ENCODE data around the gene INPP5B. TPM values are rescaled to one million over a fixed set of nuclear protein-coding genes. Genes with fewer than 3 reads are reported as not detected.

INPP5B gene
- total and polyA plus RNA-seq, 9 of the 15 experiments (the other 6 are each of a cell fraction or from before 2014, with no cell fraction given), result 14.1 to 28.7 (median 20.9) TPM

- TF ChIP-seq NKRF (IDR thresholded peaks at IDR 0.05; ENCODE audit: borderline replicate concordance) (no peak), NR0B1 (IDR thresholded peaks at IDR 0.05; ENCODE audit: partially characterized antibody) (no peak), NR3C1 (CRISPR knock-in tag; IDR thresholded peaks at IDR 0.05) (no peak), RERE (CRISPR knock-in tag; IDR thresholded peaks at IDR 0.05; ENCODE audit: borderline replicate concordance) (no peak), SRSF7 (optimal IDR thresholded peaks at IDR 0.05; ENCODE audit: low read depth, low read length) (no peak), BMI1 (IDR thresholded peaks at IDR 0.05; ENCODE audit: low read length) (no peak), DACH1 (IDR thresholded peaks at IDR 0.05; ENCODE audit: partially characterized antibody) (no peak), SRF (CRISPR knock-in tag; IDR thresholded peaks at IDR 0.05) (no peak), ZNF280B (CRISPR knock-in tag; IDR thresholded peaks at IDR 0.05) (no peak)
Observed at GRCh38 chr1:37849480-37849879, 97.4 kb downstream of the INPP5B start (continued).

Measured in K562 (cell line).